ENCODE results near the gene KIAA1328. TPM values are rescaled to one million over a fixed set of nuclear protein-coding genes. Genes with fewer than 3 reads are reported as not detected.

KIAA1328 gene
- total RNA-seq, 1 experiment from 2014 or later = 10.2 TPM

DNA sequence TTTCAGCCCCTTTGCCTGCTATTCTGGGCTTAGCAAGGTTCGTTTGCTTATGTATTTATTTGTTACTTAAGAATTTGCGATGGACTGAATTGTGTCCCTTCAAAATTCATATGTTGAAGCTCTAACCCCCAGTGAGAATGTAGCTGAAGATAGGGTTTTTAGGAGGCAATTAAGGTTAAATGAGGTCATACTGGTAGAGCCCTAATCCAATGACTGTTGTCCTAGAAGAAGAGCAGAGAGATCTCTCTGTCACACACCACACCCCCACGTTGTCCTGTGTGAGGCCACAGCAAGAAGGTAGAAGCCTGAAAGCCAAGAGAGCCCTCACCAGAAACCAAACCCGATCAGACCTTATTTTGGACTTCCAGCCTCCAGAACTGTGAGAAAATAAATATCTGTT, 66.7 kb downstream of the KIAA1328 start:
- CTCF ChIA-PET = no interaction called here
- no peaks in the 10 kb centered on the region for H3K9me3 Mint-ChIP-seq (ENCODE audit: low read depth, unreplicated experiment)

DNA sequence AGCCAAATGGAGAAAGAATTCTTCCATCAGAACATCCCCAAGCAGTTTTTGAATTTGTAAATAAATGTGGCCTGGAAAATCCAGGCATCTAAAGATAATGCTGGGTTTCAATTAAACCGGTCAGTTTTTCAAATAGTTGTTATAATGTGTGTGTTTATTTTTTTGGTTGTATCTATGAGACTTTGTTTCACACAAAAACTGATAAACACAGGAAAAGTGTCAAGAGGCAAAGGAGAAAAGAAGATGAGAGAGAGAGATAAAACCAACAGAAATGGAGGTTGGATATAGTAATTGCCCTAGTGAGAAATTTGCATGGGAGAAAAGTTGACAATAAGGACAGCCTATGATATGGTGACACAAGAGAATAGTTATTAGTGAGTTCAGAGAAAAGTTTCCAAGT, 68.3 kb downstream of the KIAA1328 start:
- no peak overlapping the region for H3K4me3 Mint-ChIP-seq (ENCODE audit: low read depth, unreplicated experiment)
- no peak overlapping the region for H3K27ac Mint-ChIP-seq (ENCODE audit: unreplicated experiment)
- H3K4me1 Mint-ChIP-seq (ENCODE audit: low read depth, unreplicated experiment) = no peaks in the 10 kb centered on the region
- no TSS peak for BruUV-seq (replicated peaks)
- DNase-seq = no peak
- TF ChIP-seq, protein P1, sequence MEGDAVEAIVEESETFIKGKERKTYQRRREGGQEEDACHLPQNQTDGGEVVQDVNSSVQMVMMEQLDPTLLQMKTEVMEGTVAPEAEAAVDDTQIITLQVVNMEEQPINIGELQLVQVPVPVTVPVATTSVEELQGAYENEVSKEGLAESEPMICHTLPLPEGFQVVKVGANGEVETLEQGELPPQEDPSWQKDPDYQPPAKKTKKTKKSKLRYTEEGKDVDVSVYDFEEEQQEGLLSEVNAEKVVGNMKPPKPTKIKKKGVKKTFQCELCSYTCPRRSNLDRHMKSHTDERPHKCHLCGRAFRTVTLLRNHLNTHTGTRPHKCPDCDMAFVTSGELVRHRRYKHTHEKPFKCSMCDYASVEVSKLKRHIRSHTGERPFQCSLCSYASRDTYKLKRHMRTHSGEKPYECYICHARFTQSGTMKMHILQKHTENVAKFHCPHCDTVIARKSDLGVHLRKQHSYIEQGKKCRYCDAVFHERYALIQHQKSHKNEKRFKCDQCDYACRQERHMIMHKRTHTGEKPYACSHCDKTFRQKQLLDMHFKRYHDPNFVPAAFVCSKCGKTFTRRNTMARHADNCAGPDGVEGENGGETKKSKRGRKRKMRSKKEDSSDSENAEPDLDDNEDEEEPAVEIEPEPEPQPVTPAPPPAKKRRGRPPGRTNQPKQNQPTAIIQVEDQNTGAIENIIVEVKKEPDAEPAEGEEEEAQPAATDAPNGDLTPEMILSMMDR (IDR thresholded peaks at IDR 0.05; ENCODE audit: unreplicated experiment) = no peak
- no peaks in the 10 kb centered on the region for H3K9me3 Mint-ChIP-seq (ENCODE audit: low read depth, unreplicated experiment)
- H3K36me3 Mint-ChIP-seq (ENCODE audit: insufficient read depth, unreplicated experiment) = no peaks in the 10 kb centered on the region
- CTCF ChIA-PET = no interaction called here
- no peaks in the 10 kb centered on the region for H3K27me3 Mint-ChIP-seq (ENCODE audit: unreplicated experiment)
- intact Hi-C loops (cut with micrococcal nuclease; ENCODE audit: unreplicated experiment) = loop anchor here (5.0 kb wide), 1 partner anchor 65 kb away; no protein-coding TSS in a partner anchor

More for the DNA sequence above, 66.7 kb downstream of the KIAA1328 start:
- no peaks in the 10 kb centered on the region for H3K36me3 Mint-ChIP-seq (ENCODE audit: insufficient read depth, unreplicated experiment)
- no peaks in the 10 kb centered on the region for H3K4me1 Mint-ChIP-seq (ENCODE audit: low read depth, unreplicated experiment)
- intact Hi-C loops (cut with micrococcal nuclease; ENCODE audit: unreplicated experiment) = loop anchor here (5.0 kb wide), 1 partner anchor 63 kb away; no protein-coding TSS in a partner anchor
- no peak for DNase-seq
- TF ChIP-seq, protein P1 (IDR thresholded peaks at IDR 0.05; ENCODE audit: unreplicated experiment) = no peak
- no peak overlapping the region for H3K27ac Mint-ChIP-seq (ENCODE audit: unreplicated experiment)
- no peak overlapping the region for H3K4me3 Mint-ChIP-seq (ENCODE audit: low read depth, unreplicated experiment)
- no peaks in the 10 kb centered on the region for H3K27me3 Mint-ChIP-seq (ENCODE audit: unreplicated experiment)
- no TSS peak for BruUV-seq (replicated peaks)

DNA sequence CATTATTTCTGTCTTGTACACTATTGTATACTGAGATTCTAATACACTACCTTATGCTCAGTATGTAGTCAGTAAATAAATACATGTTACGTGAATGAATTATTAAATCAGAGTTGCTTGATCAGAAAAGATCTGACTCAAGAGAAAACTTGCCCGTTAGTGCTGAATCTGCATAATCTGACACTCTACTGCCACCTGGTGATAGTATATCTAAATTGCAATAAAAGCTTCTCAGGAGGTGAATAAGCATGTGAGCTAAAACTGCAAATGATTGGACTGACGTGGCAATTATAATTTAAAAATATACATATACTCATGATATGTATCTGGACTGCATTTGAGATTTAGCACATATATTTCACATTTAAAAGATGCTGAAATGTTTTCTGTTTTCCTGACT, 70.4 kb downstream of the KIAA1328 start:
- H3K9me3 Mint-ChIP-seq (ENCODE audit: low read depth, unreplicated experiment) = no peaks in the 10 kb centered on the region
- no peaks in the 10 kb centered on the region for H3K27me3 Mint-ChIP-seq (ENCODE audit: unreplicated experiment)
- no peak overlapping the region for H3K4me3 Mint-ChIP-seq (ENCODE audit: low read depth, unreplicated experiment)
- no peak overlapping the region for H3K27ac Mint-ChIP-seq (ENCODE audit: unreplicated experiment)
- CTCF ChIA-PET = interaction anchor here (0.7 kb wide), 2 partner anchors 13 to 70 kb away, joined by 3 to 8 read pairs; partner anchors contain the start of genes KIAA1328 and TPGS2
- no peaks in the 10 kb centered on the region for H3K4me1 Mint-ChIP-seq (ENCODE audit: low read depth, unreplicated experiment)
- no peaks in the 10 kb centered on the region for H3K36me3 Mint-ChIP-seq (ENCODE audit: insufficient read depth, unreplicated experiment)
- intact Hi-C loops (cut with micrococcal nuclease; ENCODE audit: unreplicated experiment) = loop anchor here (5.0 kb wide), 1 partner anchor 67 kb away; no protein-coding TSS in a partner anchor
- no peak for DNase-seq
- BruUV-seq (replicated peaks) = no TSS peak
- TF ChIP-seq, protein P1 (IDR thresholded peaks at IDR 0.05; ENCODE audit: unreplicated experiment) = peak; percentile 26

GRCh38 chr18:36900466-36900865, 71.5 kb downstream of the KIAA1328 start:
- H3K9me3 Mint-ChIP-seq (ENCODE audit: low read depth, unreplicated experiment) = no peaks in the 10 kb centered on the region
- no peak overlapping the region for H3K27ac Mint-ChIP-seq (ENCODE audit: unreplicated experiment)
- TF ChIP-seq, protein P1 (IDR thresholded peaks at IDR 0.05; ENCODE audit: unreplicated experiment) = no peak
- H3K4me1 Mint-ChIP-seq (ENCODE audit: low read depth, unreplicated experiment) = no peaks in the 10 kb centered on the region
- no peaks in the 10 kb centered on the region for H3K27me3 Mint-ChIP-seq (ENCODE audit: unreplicated experiment)
- CTCF ChIA-PET = no interaction called here
- intact Hi-C loops (cut with micrococcal nuclease; ENCODE audit: unreplicated experiment) = no loop called here
- DNase-seq = no peak
- H3K4me3 Mint-ChIP-seq (ENCODE audit: low read depth, unreplicated experiment) = no peak overlapping the region
- no TSS peak for BruUV-seq (replicated peaks)
- no peaks in the 10 kb centered on the region for H3K36me3 Mint-ChIP-seq (ENCODE audit: insufficient read depth, unreplicated experiment)

Measured in Calu3 (cell line).